H9 (cell line): ENCODE measurements around the gene RTN1. TPM values are rescaled to one million over a fixed set of nuclear protein-coding genes. Genes with fewer than 3 reads are reported as not detected.

Source experiments
- DNase-seq: peaks from one replicate; pipeline ENCODE4 v3.0.0-alpha.2; 2017
- H2AFZ ChIP-seq: one replicate; pipeline ENCODE4 v1.6.1; 2013; ENCODE audit warnings: mild to moderate bottlenecking, low read length, control low read depth, moderate library complexity
- H2AK5ac ChIP-seq: 2 replicates; pipeline ENCODE4 v1.6.1; 2013; ENCODE audit warnings: low read length, control low read depth, mixed read lengths; ENCODE audit not compliant: insufficient read length
- H2BK120ac ChIP-seq: one replicate; pipeline ENCODE4 v1.6.1; 2013; ENCODE audit warnings: low read depth, mild to moderate bottlenecking, low read length, control low read depth, inconsistent platforms; ENCODE audit not compliant: poor library complexity, severe bottlenecking
- H2BK12ac ChIP-seq: 2 replicates; pipeline ENCODE4 v1.6.1; 2013; ENCODE audit warnings: low read length, control low read depth, mixed read lengths, low read depth; ENCODE audit not compliant: insufficient read length
- H2BK15ac ChIP-seq: 2 replicates; pipeline ENCODE4 v1.6.1; 2013; ENCODE audit warnings: low read depth, low read length, control low read depth
- H2BK20ac ChIP-seq: one replicate; pipeline ENCODE4 v1.6.1; 2013; ENCODE audit warnings: low read depth, mild to moderate bottlenecking, low read length, control low read depth, inconsistent platforms; ENCODE audit not compliant: poor library complexity, severe bottlenecking
- H2BK5ac ChIP-seq: 2 replicates; pipeline ENCODE4 v1.6.1; 2013; ENCODE audit warnings: low read length, control low read depth, mixed read lengths; ENCODE audit not compliant: insufficient read length
- H3K14ac ChIP-seq: 2 replicates; pipeline ENCODE4 v1.6.1; 2013; ENCODE audit warnings: low read length, control low read depth; ENCODE audit not compliant: insufficient read depth
- H3K18ac ChIP-seq: 2 replicates; pipeline ENCODE4 v1.6.1; 2013; ENCODE audit warnings: low read depth, mild to moderate bottlenecking, mixed read lengths, low read length, control low read depth; ENCODE audit not compliant: insufficient read length
- H3K23ac ChIP-seq: 2 replicates; pipeline ENCODE4 v1.6.1; 2013; ENCODE audit warnings: low read length, control low read depth, mixed read lengths, low read depth; ENCODE audit not compliant: insufficient read length
- H3K23me2 ChIP-seq: 2 replicates; pipeline ENCODE4 v1.6.1; 2013; ENCODE audit warnings: low read depth, mild to moderate bottlenecking, mixed read lengths, low read length, control low read depth; ENCODE audit not compliant: insufficient read length, poor library complexity, severe bottlenecking
- H3K27ac ChIP-seq: 2 replicates; pipeline ENCODE4 v1.5.1; 2013; ENCODE audit warnings: low read length, control low read depth, mixed read lengths, low read depth; ENCODE audit not compliant: insufficient read length
- H3K27me3 ChIP-seq: 2 replicates; pipeline ENCODE4 v1.6.1; 2013; ENCODE audit warnings: low read length, control low read depth, inconsistent platforms; ENCODE audit not compliant: insufficient read depth
- H3K4ac ChIP-seq: 2 replicates; pipeline ENCODE4 v1.6.1; 2013; ENCODE audit warnings: low read depth, mild to moderate bottlenecking, control low read depth, inconsistent platforms, low read length, moderate library complexity
- H3K4me1 ChIP-seq: 2 replicates; pipeline ENCODE4 v1.6.1; 2013; ENCODE audit warnings: low read length, control low read depth, inconsistent platforms; ENCODE audit not compliant: insufficient read depth
- H3K4me2 ChIP-seq: 2 replicates; pipeline ENCODE4 v1.6.1; 2013; ENCODE audit warnings: low read length, control low read depth, mixed read lengths; ENCODE audit not compliant: insufficient read length, insufficient read depth
- H3K56ac ChIP-seq: 2 replicates; pipeline ENCODE4 v1.6.1; 2013; ENCODE audit warnings: low read depth, mild to moderate bottlenecking, mixed read lengths, low read length, control low read depth; ENCODE audit not compliant: insufficient read length
- H3K79me1 ChIP-seq: 2 replicates; pipeline ENCODE4 v1.6.1; 2013; ENCODE audit warnings: low read depth, mild to moderate bottlenecking, moderate library complexity, low read length, control low read depth, inconsistent platforms; ENCODE audit not compliant: insufficient read depth, poor library complexity, severe bottlenecking
- H3K79me2 ChIP-seq: 2 replicates; pipeline ENCODE4 v1.6.1; 2013; ENCODE audit warnings: low read length, control low read depth, inconsistent platforms; ENCODE audit not compliant: insufficient read depth
- H3K9ac ChIP-seq: 2 replicates; pipeline ENCODE4 v1.6.1; 2013; ENCODE audit warnings: low read length, control low read depth, mixed read lengths; ENCODE audit not compliant: insufficient read length; ENCODE audit errors: extremely low read depth
- H3K9me3 ChIP-seq: one replicate; pipeline ENCODE4 v1.6.1; 2013; ENCODE audit warnings: low read depth, low read length, inconsistent platforms; ENCODE audit not compliant: control insufficient read depth
- H3T11ph ChIP-seq: one replicate; pipeline ENCODE4 v1.6.1; 2013; ENCODE audit warnings: mild to moderate bottlenecking, low read length, control low read depth, inconsistent platforms
- H4K20me1 ChIP-seq: one replicate; pipeline ENCODE4 v1.6.1; 2013; ENCODE audit not compliant: control insufficient read depth, insufficient read length, insufficient read depth
- H4K5ac ChIP-seq: 2 replicates; pipeline ENCODE4 v1.6.1; 2013; ENCODE audit warnings: low read depth, mild to moderate bottlenecking, mixed read lengths, low read length, control low read depth; ENCODE audit not compliant: insufficient read length
- H4K8ac ChIP-seq: replicated peaks from 2 replicates; pipeline ENCODE4 v1.6.1; 2013; ENCODE audit warnings: low read length, control low read depth, mixed read lengths, low read depth; ENCODE audit not compliant: insufficient read length
- H4K91ac ChIP-seq: 2 replicates; pipeline ENCODE4 v1.6.1; 2013; ENCODE audit warnings: low read depth, mild to moderate bottlenecking, moderate library complexity, mixed read lengths, low read length, control low read depth; ENCODE audit not compliant: insufficient read length
- H3K27ac Mint-ChIP-seq, 3 experiments: 2 replicates in 2 of 3; 3 replicates in 1 of 3; pipeline ENCODE4 v1.8.0; 2020 to 2021; ENCODE audit warnings: mixed read lengths in 3 of 3, mild to moderate bottlenecking in 1 of 3, moderate library complexity in 1 of 3
- H3K27me3 Mint-ChIP-seq: 2 replicates; pipeline ENCODE4 v1.8.0; 2021; ENCODE audit warnings: low read depth, mild to moderate bottlenecking, moderate library complexity, mixed read lengths
- H3K36me3 Mint-ChIP-seq, 3 experiments: 2 replicates in 2 of 3; 3 replicates in 1 of 3; pipeline ENCODE4 v1.8.0; 2020 to 2021; ENCODE audit warnings: low read depth in 3 of 3, mixed read lengths in 3 of 3; ENCODE audit not compliant: insufficient read depth in 1 of 3
- H3K4me1 Mint-ChIP-seq, 2 experiments: 2 replicates each; pipeline ENCODE4 v1.8.0; 2020; ENCODE audit warnings: mixed read lengths in 2 of 2
- H3K4me3 Mint-ChIP-seq, 2 experiments: 2 replicates in 1 of 2; 3 replicates in 1 of 2; pipeline ENCODE4 v1.8.0; 2020 to 2021; ENCODE audit warnings: mild to moderate bottlenecking in 2 of 2, mixed read lengths in 2 of 2, moderate library complexity in 1 of 2
- H3K9me3 Mint-ChIP-seq, 2 experiments: 2 replicates in 1 of 2; 3 replicates in 1 of 2; pipeline ENCODE4 v1.8.0; 2020; ENCODE audit warnings: mild to moderate bottlenecking in 2 of 2, mixed read lengths in 2 of 2, moderate library complexity in 1 of 2
- CTCF ChIP-seq: fragments of 200-600 bp; sonication (generic); conservative IDR thresholded peaks from 3 replicates; pipeline ENCODE4 v1.8.0; 2021; ENCODE audit warnings: antibody characterized with exemption, mild to moderate bottlenecking
- WGBS: extraction: QIAGEN DNeasy Blood & Tissue Kit; methylation state at CpG from one replicate; pipeline ENCODE4 v1.1.7; 2013; ENCODE audit warnings: missing lambda C conversion rate, low lambda C conversion rate, mixed read lengths; ENCODE audit not compliant: insufficient read length; ENCODE audit errors: extremely low coverage; 5-methylcytosine and 5-hydroxymethylcytosine counted together
- total RNA-seq: library from RNA; stranded (reverse); gene quantifications from 2 replicates; pipeline ENCODE4 v1.2.1, GENCODE V29; 2021

Gene RTN1
- total RNA-seq, 1 experiment from 2014 or later, result 1.8 TPM

- H2BK20ac ChIP-seq, result no peak overlapping the region
- no peak overlapping the region for H3K4me2 ChIP-seq
- no peak overlapping the region for H3K18ac ChIP-seq
- no peak overlapping the region for H3K27ac Mint-ChIP-seq
- no peaks in the 10 kb centered on the region for H4K20me1 ChIP-seq
- H3K4ac ChIP-seq, result no peak overlapping the region
- H3K9me3 Mint-ChIP-seq, result no peaks in the 10 kb centered on the region
- H4K8ac ChIP-seq, result no peak overlapping the region
- H4K91ac ChIP-seq, result no peak overlapping the region
- no peak overlapping the region for H4K5ac ChIP-seq
- H3K4me1 Mint-ChIP-seq, result no peaks in the 10 kb centered on the region
- H3K36me3 Mint-ChIP-seq, result no peaks in the 10 kb centered on the region
- no peaks in the 10 kb centered on the region for H3K9me3 ChIP-seq
- H3K27ac ChIP-seq, result no peak overlapping the region
- H3K27me3 ChIP-seq, result no peaks in the 10 kb centered on the region
- no peak overlapping the region for H2BK12ac ChIP-seq
- no peak overlapping the region for H2AK5ac ChIP-seq
- no CpG with 5 or more reads among the region's 2 CpGs for WGBS
- DNase-seq, result no peak
- H3K79me2 ChIP-seq, result no peaks in the 10 kb centered on the region
- no peak overlapping the region for H3K9ac ChIP-seq
- H3K4me3 Mint-ChIP-seq, result no peak overlapping the region
- no peaks in the 10 kb centered on the region for H3K79me1 ChIP-seq
- TF ChIP-seq CTCF, result no peak
- no peaks in the 10 kb centered on the region for H3K23me2 ChIP-seq
- H3T11ph ChIP-seq, result no peak overlapping the region
- H3K27me3 Mint-ChIP-seq, result no peaks in the 10 kb centered on the region
- H2BK15ac ChIP-seq, result no peak overlapping the region
- H2AFZ ChIP-seq, result no peak overlapping the region
- H3K4me1 ChIP-seq, result no peaks in the 10 kb centered on the region
- H3K56ac ChIP-seq, result no peak overlapping the region
- H3K14ac ChIP-seq, result no peak overlapping the region
- no peak overlapping the region for H3K23ac ChIP-seq
- H2BK5ac ChIP-seq, result no peak overlapping the region
- H2BK120ac ChIP-seq, result no peak overlapping the region
Observed at GRCh38 chr14:59850458-59850857, 20.1 kb downstream of the RTN1 start.
